Activated CD4-positive, alpha-beta T cell treated with anti-CD3 and anti-CD28 coated beads, Interleukin-2, amount 50 U/mL, for 24 hours (primary cell): ENCODE data around the gene LRRC27.

Experiments used
- DNase-seq, 2 donors: peaks; one replicate each; pipeline ENCODE4 v3.0.0-alpha.2; 2020; ENCODE audit warnings: low read depth in 1 of 2, low spot score in 1 of 2

LRRC27 gene

DNA sequence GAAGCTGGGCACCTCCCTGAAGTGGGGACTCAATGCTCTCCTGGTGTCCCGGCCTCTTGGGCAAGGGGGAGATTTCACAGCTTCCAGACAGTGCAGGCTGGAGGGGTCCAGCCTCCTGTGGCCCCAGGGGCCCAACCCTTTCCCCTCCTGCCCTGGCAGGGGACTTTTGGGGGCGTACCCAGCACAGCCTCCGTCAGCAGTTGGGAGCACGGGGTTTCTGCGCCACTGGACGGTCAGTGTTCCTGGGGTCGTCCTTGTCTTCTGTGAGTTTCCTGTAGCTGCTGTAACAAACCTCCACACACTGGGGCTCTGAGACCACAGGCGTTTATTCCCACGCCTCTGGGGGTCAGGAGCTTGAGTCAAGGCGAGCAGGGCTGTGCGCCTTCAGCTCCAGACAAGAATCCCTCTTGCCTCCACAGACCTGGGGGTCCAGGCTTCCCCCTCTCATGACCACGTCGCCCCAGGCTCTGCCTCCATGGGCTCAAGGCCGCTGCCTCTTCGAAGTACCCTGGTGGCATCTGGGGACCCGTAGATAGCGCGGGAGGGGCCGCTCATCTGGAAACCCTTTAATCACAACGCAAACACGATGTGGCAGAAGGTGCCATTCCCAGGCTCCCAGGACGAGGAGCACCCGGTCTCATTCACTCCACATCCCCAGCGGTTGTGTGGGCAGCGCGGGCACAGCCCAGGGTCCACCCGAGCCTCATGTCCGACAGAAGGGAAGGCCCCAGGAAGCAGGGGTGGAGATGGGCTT, 79.0 kb downstream of the LRRC27 start:
- no peak for DNase-seq

DNA sequence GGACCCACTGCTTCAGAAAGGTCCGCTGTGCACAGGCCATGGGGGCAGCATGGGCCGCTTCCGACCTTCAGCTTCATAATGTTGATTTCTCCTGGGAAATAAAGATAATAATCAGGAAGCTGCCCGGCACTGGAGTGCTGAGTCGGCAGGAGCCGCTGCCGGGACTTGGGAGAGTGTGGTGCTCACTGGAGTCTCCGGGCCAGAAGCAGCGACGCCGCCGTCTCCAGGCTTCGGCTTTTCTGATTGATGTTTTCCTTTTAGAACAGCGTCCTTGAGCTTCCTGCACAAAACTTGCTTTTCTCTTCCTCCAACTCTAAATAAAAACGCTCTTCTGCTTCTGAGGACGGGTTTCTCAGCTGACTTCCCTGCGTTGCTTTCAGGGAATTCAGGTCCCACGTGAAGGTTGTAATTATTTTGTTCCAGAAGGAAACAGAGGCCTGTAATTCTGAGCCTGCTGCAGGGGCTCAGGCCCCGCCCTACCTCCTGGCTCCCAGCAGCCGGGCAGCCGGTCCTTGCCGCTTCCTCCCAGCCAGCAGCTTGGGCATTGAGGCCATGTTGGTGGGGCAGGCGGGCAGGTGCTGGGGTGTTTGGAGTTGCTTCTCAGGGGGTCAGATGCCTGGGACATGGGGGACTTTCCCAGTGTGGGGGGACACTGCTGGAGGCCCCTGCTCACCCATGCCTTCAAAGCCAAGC, 79.7 kb downstream of the LRRC27 start:
- DNase-seq, result no peak

DNA sequence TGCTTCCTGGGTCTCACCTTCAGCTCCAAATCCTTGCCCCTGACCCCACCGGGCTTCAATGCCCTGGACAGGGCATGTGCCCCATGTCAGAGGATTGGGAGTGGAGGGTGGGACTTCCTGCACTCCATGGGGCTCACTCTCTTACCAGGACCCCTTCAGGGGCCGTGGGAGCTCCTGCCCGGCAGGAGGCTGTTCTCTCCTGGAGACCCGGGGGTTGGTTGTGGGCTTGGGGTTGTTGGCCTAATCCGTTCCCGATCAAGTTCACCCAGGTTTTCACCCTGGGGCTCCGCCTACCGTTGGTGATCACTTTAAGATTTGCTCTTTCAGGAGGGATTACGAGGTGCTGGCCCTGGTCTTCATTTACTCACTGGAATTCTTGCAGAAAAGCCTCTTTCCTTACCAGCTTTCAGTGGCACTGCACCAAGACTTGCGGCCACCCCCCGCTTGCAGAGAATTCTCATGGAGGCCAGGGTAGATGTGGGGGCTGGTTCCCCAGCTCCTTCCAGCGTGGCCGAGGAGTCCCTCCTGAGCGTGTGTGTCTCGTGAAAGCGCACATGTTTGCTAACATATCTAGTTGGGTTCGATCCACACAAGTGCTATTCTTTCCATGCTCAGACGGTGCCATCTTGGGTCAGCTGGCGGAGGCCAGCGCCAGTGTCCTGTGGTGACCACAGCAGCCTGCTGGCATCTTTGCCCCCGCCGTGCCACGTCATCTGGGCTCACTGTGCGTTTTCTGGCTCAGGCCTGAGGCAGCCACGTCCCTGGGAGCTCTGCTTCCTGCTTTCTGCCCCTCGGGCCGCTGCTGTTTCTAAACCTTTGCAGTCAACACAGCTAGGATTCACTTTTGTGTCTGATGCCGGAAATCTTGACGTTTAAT, 80.6 kb downstream of the LRRC27 start:
- no peak for DNase-seq

DNA sequence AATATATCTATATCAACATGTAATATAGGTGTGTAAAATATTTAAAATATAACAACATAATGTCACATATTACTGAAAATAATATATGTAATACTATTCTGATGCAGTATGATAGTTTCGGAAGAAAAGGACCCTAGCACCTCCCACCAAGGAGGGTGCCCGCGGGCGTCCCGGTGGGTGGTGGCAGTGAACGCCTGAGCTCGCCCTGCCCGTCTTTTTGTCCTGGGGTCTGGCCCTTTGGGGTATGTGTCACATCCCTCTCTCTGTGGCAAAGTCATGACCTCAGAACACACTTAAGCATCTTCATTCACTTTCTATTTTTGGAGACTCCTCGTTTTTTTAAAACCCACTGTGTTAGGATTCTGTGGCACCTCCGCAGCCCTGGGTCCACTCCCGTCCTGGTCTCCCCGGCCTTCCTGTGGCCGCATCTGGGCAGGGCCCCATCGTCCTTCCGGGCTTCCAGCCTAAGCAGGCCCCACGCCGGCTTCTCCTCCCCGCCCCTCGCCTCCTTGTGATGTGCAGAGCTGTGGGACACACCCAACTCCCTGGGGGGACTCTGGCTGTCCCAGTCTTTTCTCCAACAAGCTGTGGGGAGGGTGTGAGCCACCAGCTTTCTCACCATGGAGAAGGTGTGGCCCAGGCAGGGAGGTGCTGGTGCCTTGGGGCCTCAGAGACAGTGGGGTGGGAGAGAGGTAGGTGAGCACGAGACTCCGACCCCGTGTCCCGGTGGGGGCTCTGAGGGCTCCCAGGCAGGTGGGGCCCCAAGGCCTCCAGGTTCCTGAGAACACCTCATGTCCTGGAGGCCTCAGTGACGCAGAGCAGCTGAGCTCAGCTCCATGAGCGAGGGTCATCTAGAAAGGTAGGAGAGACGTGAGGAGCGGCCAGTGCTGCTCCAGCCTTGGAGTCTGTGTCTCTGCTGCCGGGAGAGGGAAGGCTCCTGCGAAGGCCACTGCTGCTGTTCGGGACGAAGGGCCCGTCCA, 81.5 kb downstream of the LRRC27 start:
- DNase-seq, result no peak

DNA sequence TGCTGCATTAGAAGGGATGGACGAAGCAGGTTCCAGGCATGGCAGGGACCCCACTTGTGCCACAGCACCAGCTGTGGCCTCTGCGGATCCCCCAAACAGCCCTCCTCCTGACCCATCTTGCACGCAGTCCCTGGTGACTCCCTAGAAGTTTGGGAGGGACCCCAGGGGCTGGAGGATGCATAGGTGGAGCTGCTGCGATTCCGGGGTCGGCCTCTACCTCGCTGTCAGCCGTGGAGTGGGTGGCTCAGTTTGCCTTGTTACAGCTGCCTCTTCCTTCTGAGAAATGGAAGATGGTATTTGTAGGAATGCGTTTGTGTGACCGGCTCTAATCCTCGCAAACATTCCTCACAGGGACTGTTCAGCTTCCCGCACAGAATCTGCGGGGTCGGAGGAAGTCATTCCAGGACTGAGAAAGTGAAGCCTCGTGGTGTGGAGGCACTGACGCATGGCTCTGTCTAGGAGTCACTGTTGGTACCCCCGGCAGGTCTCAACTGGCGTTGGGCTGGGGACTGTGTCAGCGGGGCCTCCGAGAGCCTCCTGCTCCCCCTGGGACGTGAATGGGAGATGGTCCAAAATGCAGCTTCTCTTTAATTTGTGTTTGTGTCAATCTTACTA, 82.5 kb downstream of the LRRC27 start:
- no peak for DNase-seq

DNA sequence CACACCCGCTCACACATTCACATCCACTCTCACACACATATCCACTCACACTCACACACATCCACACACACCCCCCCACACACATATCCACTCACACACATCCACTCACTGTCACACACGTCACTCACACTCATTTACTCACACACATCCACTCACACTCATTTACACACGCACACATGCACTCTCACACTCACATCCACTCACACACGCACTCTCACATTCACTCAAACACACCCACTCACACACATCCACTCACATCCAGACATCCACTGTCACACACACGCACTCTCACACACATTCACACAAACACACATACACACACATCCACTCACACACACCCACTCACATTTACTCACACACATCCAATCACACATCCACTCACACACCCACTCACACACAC, 83.3 kb downstream of the LRRC27 start:
- no peak for DNase-seq

DNA sequence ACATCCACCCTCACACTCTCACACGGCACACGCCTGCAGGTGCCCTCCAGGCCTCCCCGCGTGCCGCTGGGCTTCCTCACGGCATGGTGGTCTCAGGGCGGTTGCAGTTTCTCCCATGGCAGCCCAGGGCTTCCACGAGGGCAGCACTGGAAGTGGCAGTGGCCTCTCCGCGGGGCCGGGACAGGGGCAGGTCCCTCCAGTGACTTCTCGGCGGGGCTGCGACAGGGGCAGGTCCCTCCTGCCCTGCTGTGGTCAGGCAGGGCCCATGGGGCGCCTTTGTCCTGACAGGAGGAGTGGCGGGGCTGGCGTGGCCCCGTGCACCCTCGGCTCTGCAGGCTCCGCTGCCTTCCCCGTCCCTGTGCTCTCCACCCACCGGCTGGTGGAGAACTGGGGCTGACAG, 84.0 kb downstream of the LRRC27 start:
- DNase-seq, result no peak

DNA sequence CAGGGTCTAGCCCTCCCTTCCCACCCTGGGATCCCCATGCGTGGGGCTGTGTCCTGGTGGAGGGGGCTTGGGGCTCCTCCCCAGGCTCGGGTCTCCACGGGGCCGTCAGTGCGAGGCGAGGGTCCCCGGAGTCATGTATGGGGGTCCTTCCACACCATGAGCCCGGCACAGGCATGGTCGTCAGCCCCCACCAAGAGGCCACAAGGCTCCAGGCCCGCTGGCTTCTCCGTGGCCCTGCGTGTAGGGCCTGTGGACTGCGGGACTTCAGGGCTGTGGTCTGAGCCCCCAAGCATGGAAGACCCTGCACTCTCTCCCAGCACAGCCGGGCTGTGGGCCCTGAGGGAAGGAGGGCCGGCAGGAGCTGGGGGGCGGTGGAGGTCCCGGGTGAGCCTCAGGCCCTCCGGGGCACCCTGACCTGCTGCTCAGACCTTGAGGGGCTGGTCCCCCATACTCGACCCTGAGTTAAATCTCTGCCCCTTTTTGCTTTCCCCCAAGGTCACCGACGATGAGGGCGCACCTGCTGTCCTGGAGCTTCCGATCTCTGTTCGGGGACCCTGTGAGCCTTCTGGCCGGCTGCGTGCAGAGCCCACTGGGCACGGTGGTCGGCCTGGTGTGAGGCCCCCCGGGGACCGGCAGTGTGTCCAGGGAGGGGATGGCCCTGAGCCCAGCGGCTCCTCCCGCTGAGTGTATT, 84.7 kb downstream of the LRRC27 start:
- DNase-seq, result no peak

DNA sequence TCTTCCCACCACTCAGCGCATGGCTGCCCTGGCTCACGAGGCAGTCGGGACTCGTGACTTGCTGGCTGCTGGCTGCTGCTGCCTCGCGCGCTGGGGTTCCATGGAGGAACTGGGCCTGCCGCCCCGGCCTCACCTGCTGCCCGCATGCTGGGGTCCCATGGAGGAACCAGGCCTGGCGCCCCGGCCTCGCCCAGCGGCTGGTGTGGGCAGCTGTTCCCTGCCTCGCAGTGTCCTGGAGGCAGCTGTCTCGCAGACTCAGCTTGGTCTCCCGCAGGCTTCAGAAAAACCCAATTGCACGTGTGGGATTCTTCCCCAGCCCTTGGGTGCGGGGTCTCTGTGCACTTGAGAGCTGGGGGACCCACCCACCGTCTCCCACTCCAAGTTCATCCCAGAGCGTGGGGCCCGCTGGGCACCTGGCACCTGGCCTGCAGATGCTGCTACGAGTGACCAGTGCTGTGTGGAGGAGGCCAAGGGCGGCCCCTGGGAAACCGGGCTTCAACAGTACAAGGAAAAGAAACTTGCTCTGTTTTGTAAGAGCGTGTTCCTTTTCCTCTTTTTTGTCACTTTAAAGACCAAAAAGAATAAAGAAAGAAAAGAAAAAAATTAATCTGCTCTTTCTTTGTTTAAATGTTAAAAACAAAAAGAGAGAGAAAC, 85.4 kb downstream of the LRRC27 start:
- DNase-seq, result no peak

DNA sequence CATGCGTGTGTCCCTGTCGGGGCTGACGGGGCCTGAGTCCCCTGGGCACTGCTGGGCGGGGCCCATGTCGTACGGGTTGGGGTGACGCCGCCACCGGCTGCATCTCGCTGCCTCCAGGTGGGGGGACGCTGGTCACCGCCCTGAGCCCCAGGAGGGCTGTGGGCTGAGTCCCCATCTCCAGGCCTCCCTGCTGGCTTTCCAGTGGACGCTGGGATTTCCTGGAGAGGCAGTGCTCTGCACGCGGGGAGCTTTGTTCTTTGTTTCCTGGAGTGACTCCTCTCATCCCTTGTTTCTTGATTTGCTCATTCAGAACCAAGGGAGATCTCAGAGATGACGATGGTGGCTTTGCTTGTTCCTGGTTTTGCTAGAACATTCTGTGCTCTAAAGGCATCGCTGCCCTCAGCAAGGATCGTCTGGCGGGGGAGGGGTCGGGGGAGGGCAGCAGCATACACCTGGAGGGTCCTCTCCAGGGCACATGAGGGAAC, 86.0 kb downstream of the LRRC27 start:
- no peak for DNase-seq

DNA sequence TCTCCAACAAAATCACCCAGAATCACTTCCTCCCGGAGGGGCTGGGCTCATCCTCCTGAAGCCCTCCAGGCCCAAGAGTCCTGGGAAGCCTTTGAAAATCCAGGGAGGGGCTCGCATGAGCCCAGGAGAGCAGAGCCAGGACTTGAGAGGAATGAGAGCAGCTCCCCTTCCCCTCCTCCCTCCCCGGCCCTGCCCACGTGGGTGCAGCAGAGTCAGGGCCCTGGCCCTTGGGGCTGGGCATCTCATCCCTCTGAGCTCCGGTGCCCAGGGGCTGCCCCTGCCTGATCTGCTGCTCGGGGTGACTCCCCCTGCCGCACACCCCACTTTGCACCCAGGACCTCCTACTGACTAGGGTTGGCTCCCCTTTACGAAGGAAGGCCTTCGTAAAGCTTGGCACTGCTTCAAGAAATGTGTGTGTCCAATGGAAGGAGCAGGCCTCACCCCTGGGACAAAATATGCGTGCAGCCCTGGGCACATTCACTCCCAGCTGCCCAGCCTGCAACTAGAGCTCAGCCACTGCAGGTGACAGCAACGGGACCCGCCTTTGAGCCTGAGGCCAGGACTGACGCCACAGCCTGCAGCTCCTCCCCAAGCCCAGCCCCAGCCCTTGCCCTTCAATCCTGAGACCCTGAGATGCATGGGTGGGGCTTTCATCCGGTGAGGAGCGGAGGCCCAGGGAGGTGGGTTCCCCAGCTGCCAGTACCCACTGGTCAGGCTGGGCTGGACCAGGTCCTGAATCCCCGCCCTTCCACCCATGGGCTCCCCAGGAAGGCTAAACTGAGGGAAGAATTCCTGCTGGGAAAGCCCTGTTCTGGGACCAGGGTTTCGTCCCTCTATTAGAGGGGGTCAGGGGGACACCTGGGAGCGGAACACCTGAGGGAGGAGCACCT, 86.8 kb downstream of the LRRC27 start:
- DNase-seq, result no peak

DNA sequence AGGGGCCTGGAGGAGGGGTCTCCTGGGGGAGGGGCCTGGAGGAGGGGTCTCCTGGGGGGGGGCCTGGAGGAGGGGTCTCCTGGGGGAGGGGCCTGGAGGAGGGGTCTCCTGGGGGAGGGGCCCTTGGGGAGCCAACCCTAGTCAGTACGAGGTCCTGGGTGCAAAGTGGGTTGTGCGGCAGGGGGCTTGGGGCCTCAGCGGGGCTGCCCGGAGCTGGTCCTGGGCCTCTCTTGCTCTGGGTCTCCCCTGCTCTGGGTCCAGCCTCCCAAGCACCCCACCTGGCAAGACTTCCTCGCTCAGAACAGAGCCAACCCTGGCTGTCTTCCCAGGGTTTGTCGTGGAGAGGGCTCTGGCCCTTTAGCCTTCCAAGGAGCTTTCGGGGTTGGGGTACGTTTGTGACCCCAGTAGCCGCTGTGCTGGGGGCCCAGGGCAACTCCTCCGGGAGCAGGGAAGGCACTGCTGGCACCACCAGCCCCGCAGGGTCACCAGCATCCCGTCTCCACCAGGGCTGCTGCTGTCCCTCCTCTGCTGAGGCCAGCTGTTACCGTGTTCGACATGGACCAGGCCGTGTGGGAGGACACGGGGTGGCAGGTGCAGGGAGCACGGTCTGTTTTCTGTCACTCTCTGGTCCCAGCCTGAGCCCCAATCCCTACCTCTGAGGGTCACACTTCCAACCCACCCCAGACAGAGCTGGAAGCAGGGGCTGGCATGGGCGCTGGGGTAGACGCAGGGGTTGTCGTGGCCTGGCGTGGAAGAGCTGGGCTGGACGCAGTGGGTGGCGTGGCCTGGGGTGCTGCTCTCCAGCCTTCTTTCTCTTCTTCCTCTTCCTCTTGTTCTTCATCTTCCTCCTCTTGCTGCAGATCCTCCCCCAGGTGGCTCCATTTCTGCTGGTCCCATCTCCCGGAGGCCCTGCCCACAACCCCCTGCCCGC, 87.8 kb downstream of the LRRC27 start:
- no peak for DNase-seq

DNA sequence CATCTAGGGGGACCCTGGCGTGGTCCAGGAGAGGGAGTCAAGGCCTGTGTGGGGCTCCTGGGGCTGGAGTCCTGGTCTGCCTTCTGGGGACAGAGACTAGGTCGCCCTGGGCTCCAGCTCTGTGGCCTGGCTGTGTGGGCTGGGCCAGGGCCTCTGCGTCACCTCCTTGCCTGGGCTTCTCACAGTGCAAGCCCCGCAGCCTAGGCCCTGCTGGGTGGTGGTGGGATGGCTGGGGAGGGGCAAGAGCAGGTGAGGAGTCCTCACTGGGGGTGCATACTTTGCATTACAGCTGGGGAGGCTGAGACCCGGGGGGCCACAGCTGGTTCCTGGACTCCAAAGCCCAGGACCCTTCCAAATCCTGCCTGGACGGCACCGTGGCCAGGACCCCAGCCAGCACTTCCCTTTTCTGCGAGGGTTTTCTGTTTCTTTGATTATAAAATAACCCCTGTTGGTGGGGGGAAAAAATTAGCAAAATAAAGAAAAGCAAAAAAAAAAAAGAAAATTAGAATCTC, 88.5 kb downstream of the LRRC27 start:
- no peak for DNase-seq

DNA sequence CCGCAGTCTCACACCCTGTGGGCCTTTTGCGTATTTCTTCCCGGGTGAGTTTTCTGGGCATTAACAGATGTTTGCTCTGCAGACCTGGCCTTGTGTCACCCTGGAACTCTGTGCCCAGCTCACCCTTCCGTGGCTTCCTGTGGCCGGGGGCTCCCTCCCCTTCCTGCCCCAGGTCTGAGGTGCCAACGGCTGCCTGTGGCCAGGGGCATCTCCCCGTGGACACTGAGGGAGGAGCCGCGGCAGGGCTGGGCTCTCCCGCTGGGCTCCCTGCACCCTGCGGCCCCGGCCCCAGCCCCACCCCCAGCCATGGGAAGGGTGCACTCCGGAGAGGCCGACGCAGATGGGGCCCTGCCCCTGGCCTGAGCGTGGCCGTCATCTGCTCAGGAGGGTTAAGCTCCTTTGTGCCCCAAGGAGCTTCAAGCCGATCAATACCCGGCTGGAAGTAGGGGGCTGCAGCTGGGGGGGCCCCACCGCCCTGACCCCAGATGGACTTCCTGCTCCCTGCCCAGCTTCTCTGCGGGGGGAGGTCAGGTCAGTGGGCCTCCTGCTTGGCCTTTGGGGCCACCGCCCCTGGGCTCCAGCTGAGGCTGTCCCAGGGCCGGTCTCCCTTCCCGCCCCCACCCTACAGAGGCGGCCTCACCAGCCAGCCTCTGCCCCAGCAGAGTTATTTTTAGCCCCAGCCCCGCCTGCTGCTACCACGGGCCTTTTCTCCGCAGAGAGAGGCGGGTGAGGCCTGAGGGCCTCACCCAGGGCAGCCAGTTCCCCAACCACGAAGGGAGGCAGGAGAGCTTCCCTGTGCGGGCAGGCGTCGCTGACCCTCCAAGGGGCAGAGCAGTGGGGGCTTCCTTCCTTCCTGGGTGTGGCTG, 89.2 kb downstream of the LRRC27 start:
- no peak for DNase-seq

DNA sequence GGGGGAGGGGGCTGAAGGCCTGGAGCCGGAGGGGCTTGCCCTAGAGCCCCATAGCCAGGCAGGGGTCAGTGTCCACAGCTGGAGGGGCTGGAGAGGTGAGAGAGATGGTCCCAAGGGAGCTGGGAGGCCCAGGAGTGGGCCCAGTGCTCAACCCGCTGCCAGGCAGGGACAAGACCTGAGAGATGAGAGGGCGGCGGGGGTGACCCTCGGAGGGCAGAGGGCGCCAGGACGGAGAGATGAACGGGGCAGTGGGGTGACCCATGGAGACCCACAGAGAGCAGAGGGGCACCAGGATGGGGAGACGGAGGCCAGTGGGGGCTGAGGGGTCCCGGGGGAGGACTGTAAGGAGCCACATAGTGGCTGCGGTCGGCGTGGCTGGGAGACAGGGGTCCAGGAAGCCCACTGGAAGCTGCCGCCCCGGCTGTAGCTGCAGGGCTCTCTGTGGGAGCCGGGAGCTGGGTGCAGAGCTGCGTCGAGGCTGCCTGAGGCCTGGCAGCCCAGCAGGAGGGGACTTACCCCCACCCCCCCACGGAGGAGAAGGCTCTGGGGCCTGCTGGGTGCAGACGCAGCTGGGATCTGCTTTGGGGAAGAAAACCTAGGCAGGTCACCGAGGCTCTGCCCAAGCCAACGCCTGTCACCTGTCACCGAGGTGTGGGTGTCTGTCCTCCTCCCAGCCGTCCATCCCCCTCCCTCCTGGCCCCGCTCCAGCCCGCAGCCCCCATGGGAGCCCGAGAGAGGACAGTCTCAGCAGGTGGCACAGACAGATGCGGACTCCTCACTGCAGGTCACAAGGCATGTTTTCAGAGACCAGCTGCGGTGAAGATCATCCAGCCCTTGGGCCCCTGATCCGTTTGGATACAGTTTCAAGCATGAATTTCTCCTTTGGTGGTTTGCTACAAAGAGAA, 90.1 kb downstream of the LRRC27 start:
- DNase-seq, result no peak
